Karpas-422 (cell line): ENCODE data around the gene NFIA. TPM values are rescaled to one million over a fixed set of nuclear protein-coding genes. Genes with fewer than 3 reads are reported as not detected.

Experiments
- DNase-seq: peaks from one replicate; pipeline ENCODE4 v3.0.0-alpha.2; 2015
- H2AFZ ChIP-seq: fragments of 200-600 bp; sonication (generic); 2 replicates; pipeline ENCODE4 v1.6.1; 2014; ENCODE audit warnings: antibody characterized with exemption, low read length, mixed read lengths
- H3K27ac ChIP-seq: fragments of 200-600 bp; sonication (generic); 2 replicates; pipeline ENCODE4 v1.5.1; 2014; ENCODE audit warnings: mild to moderate bottlenecking, low read length, moderate library complexity
- H3K27me3 ChIP-seq: fragments of 200-600 bp; sonication (generic); 2 replicates; pipeline ENCODE4 v1.6.1; 2014; ENCODE audit warnings: low read length, mixed read lengths
- H3K36me3 ChIP-seq: fragments of 200-600 bp; sonication (generic); 2 replicates; pipeline ENCODE4 v1.6.1; 2014; ENCODE audit warnings: low read length, mixed read lengths; ENCODE audit not compliant: insufficient read depth
- H3K4me1 ChIP-seq: fragments of 200-600 bp; sonication (generic); 2 replicates; pipeline ENCODE4 v1.6.1; 2014; ENCODE audit warnings: mild to moderate bottlenecking, low read length, mixed read lengths
- H3K4me2 ChIP-seq: fragments of 200-600 bp; sonication (generic); 2 replicates; pipeline ENCODE4 v1.6.1; 2014; ENCODE audit warnings: low read length, low read depth, mild to moderate bottlenecking; ENCODE audit not compliant: poor library complexity, severe bottlenecking
- H3K4me3 ChIP-seq: fragments of 200-600 bp; sonication (generic); 2 replicates; pipeline ENCODE4 v1.5.1; 2014; ENCODE audit warnings: mild to moderate bottlenecking, antibody characterized with exemption, low read length, mixed read lengths
- H3K79me2 ChIP-seq: fragments of 200-600 bp; sonication (generic); 2 replicates; pipeline ENCODE4 v1.6.1; 2014; ENCODE audit warnings: mild to moderate bottlenecking, low read length, mixed read lengths
- H3K9ac ChIP-seq: fragments of 200-600 bp; sonication (generic); 2 replicates; pipeline ENCODE4 v1.6.0; 2014; ENCODE audit warnings: low read length
- H3K9me2 ChIP-seq: fragments of 200-600 bp; sonication (generic), shearing (Covaris generic); replicated peaks from 2 replicates; pipeline ENCODE4 v1.6.0; 2014; ENCODE audit warnings: mild to moderate bottlenecking, low read length, moderate library complexity; ENCODE audit not compliant: insufficient read depth
- H3K9me3 ChIP-seq: fragments of 300-700, 200-600 bp; sonication (generic); 2 replicates; pipeline ENCODE4 v1.6.1; 2014; ENCODE audit warnings: low read length, mixed read lengths
- H4K20me1 ChIP-seq: fragments of 200-600 bp; sonication (generic); 2 replicates; pipeline ENCODE4 v1.6.1; 2014; ENCODE audit warnings: mild to moderate bottlenecking, antibody characterized with exemption, low read length, low read depth; ENCODE audit not compliant: insufficient read depth
- total RNA-seq: library from RNA; depleted of rRNA; stranded (reverse); fragments of >200 nt; shearing (Covaris generic); gene quantifications from 2 replicates; pipeline ENCODE4 v1.2.3, GENCODE V29; 2014; ENCODE audit warnings: low replicate concordance

The NFIA gene
- total RNA-seq, 1 experiment from 2014 or later = 38.3 TPM

DNA sequence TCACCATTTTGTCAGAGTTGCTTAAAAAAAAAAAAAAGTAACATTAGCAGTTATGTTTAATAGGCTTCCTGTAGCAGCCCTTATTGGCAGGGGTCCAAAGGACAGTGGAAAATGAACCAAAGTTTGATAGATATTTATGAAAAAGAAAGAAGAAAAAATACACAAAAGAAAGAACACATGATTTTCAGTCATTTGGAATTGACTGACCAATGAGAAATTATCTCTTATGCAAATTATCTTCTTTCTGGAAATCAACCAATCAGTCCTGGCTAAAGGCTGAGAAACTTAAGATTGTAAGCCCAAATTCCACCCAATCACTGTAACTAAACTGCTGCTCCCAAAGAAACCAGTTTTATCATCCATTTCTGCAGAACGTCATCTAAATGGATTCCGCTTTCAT, 360.2 kb downstream of the NFIA start:
- no peak overlapping the region for H3K9ac ChIP-seq
- DNase-seq = no peak
- no peaks in the 10 kb centered on the region for H3K27me3 ChIP-seq
- H3K4me3 ChIP-seq = no peak overlapping the region
- no peaks in the 10 kb centered on the region for H3K36me3 ChIP-seq
- no peak overlapping the region for H3K4me2 ChIP-seq
- H3K9me3 ChIP-seq = no peaks in the 10 kb centered on the region
- H4K20me1 ChIP-seq = no peaks in the 10 kb centered on the region
- H2AFZ ChIP-seq = no peak overlapping the region
- no peaks in the 10 kb centered on the region for H3K9me2 ChIP-seq
- no peaks in the 10 kb centered on the region for H3K79me2 ChIP-seq
- no peak overlapping the region for H3K27ac ChIP-seq
- H3K4me1 ChIP-seq = peaks cover 14% of the 10 kb centered on the region; the same call in 1 of the 2 replicates

DNA sequence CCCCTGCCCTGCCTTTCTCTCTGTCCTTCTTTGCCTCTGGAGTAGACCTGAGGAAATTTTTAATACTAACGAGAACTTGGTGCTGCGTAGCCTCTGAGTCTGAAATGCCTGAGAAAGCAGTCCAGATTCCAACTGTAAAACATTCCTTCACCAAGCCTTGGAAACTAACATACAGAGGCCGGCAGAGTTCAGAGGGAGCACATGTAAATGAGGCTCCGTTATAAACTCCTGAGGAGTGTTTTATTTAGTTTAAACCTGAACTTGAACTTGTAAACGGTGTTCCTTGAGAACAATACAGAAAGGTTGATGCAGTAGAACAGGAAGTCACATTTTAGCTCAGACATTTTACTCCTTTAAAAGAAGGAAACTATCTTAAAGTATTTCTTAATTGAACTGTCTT, 361.9 kb downstream of the NFIA start:
- no peaks in the 10 kb centered on the region for H4K20me1 ChIP-seq
- peaks cover 14% of the 10 kb centered on the region; the same call in 1 of the 2 replicates for H3K4me1 ChIP-seq
- DNase-seq = no peak
- no peak overlapping the region for H2AFZ ChIP-seq
- no peaks in the 10 kb centered on the region for H3K36me3 ChIP-seq
- no peak overlapping the region for H3K9ac ChIP-seq
- no peak overlapping the region for H3K4me3 ChIP-seq
- H3K79me2 ChIP-seq = no peaks in the 10 kb centered on the region
- no peaks in the 10 kb centered on the region for H3K9me2 ChIP-seq
- H3K27ac ChIP-seq = no peak overlapping the region
- no peaks in the 10 kb centered on the region for H3K9me3 ChIP-seq
- no peaks in the 10 kb centered on the region for H3K27me3 ChIP-seq
- no peak overlapping the region for H3K4me2 ChIP-seq

DNA sequence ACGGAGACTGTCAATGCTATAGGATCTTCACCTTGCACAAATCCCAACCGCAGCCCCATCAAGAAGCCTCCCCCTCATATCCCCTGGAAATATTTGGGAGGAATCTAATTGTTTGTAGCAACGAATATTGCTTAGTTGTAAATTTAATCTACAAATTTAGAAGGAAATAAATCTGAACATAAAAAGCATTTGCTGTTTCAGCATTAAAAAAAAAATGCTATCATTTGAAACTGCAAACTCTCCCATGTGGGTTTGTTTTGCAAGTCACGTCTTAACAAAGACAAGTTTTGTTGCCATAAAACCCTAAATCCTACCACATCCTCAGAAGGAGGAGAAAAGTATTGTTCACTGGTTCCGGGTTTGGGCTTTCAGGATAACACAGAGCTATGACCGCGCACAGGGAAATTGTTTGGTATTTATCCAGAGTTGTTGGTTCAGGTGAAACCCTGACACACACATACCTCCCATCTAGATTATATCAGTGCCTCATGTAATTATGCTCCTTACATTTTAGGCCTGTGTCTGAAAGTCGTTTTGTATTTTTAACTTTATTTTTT, 363.0 kb downstream of the NFIA start:
- Histone ChIP-seq H2AFZ (no peak overlapping the region), H3K9me2 (no peaks in the 10 kb centered on the region), H3K4me1 (peaks cover 21% of the 10 kb centered on the region), H3K36me3 (no peaks in the 10 kb centered on the region), H3K4me3 (no peak overlapping the region), H3K27ac (no peak overlapping the region), H4K20me1 (no peaks in the 10 kb centered on the region), H3K79me2 (no peaks in the 10 kb centered on the region), H3K27me3 (no peaks in the 10 kb centered on the region), H3K4me2 (no peak overlapping the region), H3K9me3 (no peaks in the 10 kb centered on the region), H3K9ac (no peak overlapping the region)
- DNase-seq = no peak

DNA sequence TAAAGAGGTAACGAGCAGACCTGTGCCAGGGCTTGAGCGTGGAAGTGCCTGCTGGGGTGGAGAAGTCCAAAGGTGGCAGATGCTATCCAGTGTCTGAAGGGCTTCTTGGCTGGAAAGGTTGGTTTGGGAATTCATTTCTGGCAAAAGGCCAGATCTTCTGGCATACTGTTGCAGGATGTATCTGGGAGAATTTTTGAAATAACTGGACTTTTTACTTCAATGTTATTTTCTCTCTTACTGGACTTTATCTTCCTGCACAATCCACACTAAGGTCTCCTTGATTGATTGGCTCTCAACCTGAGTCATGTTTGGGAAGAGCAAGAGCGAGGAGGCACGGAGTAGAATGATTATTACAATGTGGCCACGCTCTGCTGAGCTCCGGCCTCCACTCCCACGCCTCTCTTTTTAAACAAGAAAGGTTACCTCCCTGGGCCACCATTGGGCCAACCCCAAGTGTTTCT, 364.2 kb downstream of the NFIA start:
- Histone ChIP-seq H3K4me3 (no peak overlapping the region), H3K9ac (no peak overlapping the region), H3K27ac (no peak overlapping the region), H3K4me1 (peaks cover 33% of the 10 kb centered on the region), H3K36me3 (no peaks in the 10 kb centered on the region), H2AFZ (no peak overlapping the region), H3K79me2 (no peaks in the 10 kb centered on the region), H3K9me2 (no peaks in the 10 kb centered on the region), H3K27me3 (no peaks in the 10 kb centered on the region), H4K20me1 (no peaks in the 10 kb centered on the region), H3K4me2 (no peak overlapping the region), H3K9me3 (no peaks in the 10 kb centered on the region)
- DNase-seq = no peak

DNA sequence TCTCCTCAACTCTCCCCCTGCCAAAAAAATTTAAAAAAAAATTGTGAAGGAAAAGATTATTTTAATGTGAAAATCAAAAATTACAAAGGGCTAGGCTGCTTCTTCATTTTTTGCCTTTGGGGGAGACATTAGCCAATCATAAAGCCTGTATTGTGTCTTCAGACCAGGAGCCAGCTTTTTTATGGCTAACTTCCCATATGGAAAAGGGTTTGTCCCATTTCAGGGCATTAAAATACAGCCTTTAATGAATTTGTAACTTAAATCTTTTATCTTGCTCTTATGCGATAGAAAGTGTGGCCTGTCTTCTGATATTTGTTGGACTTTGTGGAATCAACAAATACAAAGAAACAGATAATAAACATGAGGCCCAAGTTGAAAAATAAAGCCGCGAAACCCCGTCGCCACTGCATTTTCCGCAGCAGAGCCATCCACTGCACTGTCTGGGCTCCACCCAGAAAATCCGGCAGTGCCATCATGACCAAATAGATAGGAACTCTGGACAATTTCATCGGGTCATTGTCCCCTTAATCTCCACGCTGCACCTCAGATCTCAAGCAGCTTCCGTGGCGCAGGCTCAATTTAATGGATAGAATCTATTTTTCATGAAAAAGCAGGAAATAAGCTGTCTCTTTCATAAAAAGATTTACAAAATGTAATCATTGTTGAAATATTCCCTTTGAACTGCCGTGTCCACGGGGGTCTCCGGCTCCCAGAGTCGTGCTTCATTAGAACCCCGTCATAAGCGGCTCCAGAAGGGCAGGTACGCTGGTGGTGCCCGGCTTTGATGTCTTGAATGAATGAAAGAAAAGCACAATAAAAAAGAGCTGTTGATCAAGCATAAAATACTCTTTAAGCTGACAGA, 365.0 kb downstream of the NFIA start:
- no peak overlapping the region for H3K9ac ChIP-seq
- H3K27me3 ChIP-seq = no peaks in the 10 kb centered on the region
- no peak overlapping the region for H3K4me3 ChIP-seq
- no peaks in the 10 kb centered on the region for H3K79me2 ChIP-seq
- no peak overlapping the region for H3K4me2 ChIP-seq
- no peaks in the 10 kb centered on the region for H3K36me3 ChIP-seq
- no peak for DNase-seq
- no peak overlapping the region for H3K27ac ChIP-seq
- no peak overlapping the region for H2AFZ ChIP-seq
- no peaks in the 10 kb centered on the region for H4K20me1 ChIP-seq
- H3K9me2 ChIP-seq = no peaks in the 10 kb centered on the region
- no peaks in the 10 kb centered on the region for H3K9me3 ChIP-seq
- peaks cover 35% of the 10 kb centered on the region for H3K4me1 ChIP-seq

DNA sequence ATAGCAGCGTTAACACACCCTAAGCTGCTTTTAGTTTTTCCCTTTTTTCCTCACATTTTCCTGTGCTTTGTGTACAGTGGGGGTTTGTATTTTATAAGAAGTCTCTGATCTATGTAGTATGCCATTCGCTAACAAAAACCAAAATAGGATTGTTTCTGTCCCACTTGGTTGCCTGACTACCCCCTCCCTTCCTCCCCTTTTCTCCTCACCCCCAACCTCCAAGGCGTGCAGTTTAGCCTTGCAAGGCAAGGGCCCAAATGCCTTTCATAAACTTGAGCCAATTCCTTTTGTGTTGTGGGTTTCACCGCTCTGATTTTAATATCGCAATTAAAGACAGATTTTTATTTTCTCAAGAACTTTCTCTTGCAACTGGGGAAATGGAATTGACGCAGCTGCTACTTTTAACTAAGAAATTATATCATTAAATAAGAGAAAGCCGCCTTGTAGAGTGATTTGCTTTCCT, 365.6 kb downstream of the NFIA start:
- Histone ChIP-seq H3K27ac (no peak overlapping the region), H3K27me3 (no peaks in the 10 kb centered on the region), H4K20me1 (no peaks in the 10 kb centered on the region), H2AFZ (no peak overlapping the region), H3K9me3 (no peaks in the 10 kb centered on the region), H3K36me3 (no peaks in the 10 kb centered on the region), H3K9ac (no peak overlapping the region), H3K4me3 (no peak overlapping the region), H3K79me2 (no peaks in the 10 kb centered on the region), H3K4me1 (peaks cover 38% of the 10 kb centered on the region), H3K9me2 (no peaks in the 10 kb centered on the region), H3K4me2 (no peak overlapping the region)
- DNase-seq = no peak

DNA sequence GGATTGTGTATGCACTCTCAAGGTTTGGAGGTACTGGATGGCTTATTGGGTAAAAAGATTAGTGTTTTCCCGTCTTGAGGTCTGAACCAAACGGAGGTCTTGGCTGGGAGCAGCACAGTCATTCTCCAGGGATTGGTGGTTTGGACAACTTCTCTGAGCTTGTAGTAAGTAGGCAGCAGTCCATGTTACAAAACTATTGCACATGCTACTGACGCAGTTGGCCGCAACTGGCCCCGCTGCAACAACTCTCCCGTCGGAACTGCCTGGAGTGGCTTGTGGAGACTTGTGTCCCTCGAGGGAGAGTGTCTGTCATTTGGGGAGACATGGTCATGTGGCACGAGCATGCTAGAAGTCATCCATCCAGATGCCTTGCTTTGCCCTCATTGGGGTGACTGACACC, 366.6 kb downstream of the NFIA start:
- H3K4me1 ChIP-seq = peaks cover 36% of the 10 kb centered on the region
- H4K20me1 ChIP-seq = no peaks in the 10 kb centered on the region
- H3K4me3 ChIP-seq = no peak overlapping the region
- H3K9ac ChIP-seq = no peak overlapping the region
- DNase-seq = no peak
- no peaks in the 10 kb centered on the region for H3K27me3 ChIP-seq
- no peak overlapping the region for H3K4me2 ChIP-seq
- no peaks in the 10 kb centered on the region for H3K9me3 ChIP-seq
- H3K27ac ChIP-seq = no peak overlapping the region
- no peak overlapping the region for H2AFZ ChIP-seq
- H3K79me2 ChIP-seq = no peaks in the 10 kb centered on the region
- no peaks in the 10 kb centered on the region for H3K9me2 ChIP-seq
- H3K36me3 ChIP-seq = no peaks in the 10 kb centered on the region

DNA sequence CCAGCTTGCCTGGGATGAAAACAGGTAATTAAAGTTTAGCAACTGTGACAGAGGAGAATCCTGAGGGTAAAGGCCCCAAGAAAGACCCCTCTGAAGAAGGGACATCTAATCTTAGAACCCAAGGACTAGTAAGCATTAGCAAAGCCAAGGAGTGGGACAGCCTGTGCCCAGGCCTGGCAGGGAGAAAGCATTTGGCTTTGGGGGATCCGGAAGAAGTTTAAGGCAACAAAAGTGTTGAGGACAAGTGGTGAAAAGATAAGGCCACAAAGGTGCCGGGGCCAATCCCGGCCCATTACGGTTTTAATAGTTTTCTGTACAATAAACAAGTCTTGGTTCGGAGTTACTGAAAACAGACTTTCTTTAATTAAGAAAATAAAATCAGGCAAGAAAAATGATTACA, 367.0 kb downstream of the NFIA start:
- Histone ChIP-seq H3K9me2 (no peaks in the 10 kb centered on the region), H3K4me3 (no peak overlapping the region), H4K20me1 (no peaks in the 10 kb centered on the region), H3K4me2 (no peak overlapping the region), H2AFZ (no peak overlapping the region), H3K36me3 (no peaks in the 10 kb centered on the region), H3K79me2 (no peaks in the 10 kb centered on the region), H3K9me3 (no peaks in the 10 kb centered on the region), H3K9ac (no peak overlapping the region), H3K27ac (no peak overlapping the region), H3K4me1 (peaks cover 32% of the 10 kb centered on the region), H3K27me3 (no peaks in the 10 kb centered on the region)
- DNase-seq = no peak
